ENCODE data around the gene NFKBIL1. TPM values are rescaled to one million over a fixed set of nuclear protein-coding genes. Genes with fewer than 3 reads are reported as not detected.

NFKBIL1 gene
- total and polyA plus RNA-seq, 2 experiments from 2014 or later, result 9.6 to 12.3 TPM

DNA sequence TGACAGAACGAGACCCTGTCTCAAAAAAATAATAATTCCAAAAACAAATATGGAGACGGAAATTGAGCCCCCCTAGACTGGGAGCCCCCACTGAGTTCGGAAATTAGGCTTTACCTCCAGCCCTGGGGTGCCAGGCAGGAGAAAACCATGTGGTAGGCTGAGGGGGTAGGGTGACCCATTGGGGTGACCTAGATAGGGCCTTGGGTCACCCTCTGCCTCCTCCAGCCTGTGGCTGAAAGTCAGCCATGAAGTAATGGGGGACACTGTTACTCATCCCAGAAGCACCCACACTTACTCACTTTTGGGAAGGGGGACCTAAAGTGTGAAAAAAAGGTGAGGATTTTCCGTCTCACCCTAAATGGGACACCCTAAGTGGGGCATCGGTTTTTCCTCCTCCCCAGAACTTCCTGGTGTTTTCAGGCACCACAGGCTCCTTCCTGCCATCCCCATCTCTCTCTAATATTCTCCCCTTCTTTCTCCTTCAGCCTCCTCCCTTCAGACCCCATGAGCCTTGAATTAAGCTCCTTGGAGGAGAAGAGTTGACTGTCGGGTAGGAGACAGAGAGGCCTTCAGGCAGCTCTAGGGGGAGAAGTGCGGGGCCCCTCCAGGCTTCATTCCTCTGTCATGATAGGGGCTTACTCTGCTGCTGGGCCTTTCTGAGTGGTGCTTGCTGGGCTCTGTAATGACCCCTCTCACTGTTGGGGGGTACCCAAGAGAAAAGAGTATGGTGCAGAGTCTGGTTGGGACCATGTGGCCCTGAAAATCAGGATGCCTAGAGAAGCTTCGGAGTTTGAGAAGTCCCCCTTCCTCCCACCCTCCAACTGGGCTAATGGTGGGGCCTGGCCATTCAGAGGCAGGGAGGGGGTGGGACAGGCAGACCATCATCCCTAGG is 32.4 kb downstream of the NFKBIL1 start:
- Mint-ChIP-seq H3K27me3 (ENCODE audit: insufficient read depth, low read depth, poor library complexity) (peaks cover 41% of the 10 kb centered on the region), H3K9me3 (peaks cover 3% of the 10 kb centered on the region; the same call in 2 of the 3 replicates), H3K4me1 (peaks cover 21% of the 10 kb centered on the region), H3K4me3 (peak overlapping the region; percentile 95), H3K27ac (no peak overlapping the region), H3K36me3 (ENCODE audit: low read depth) (no peaks in the 10 kb centered on the region)
- DNase-seq (ENCODE audit: low spot score) (no peak), ATAC-seq (no peak)
- H3F3A ChIP-seq (replicated peaks; ENCODE audit: low read depth), result no peaks in the 10 kb centered on the region
- H3K36me3 ChIP-seq (ENCODE audit: insufficient read depth), result no peaks in the 10 kb centered on the region
- peak overlapping the region; percentile 99 for H2AFZ ChIP-seq
- TF ChIP-seq ZNF114 (CRISPR knock-in tag; IDR thresholded peaks at IDR 0.05) (no peak), POLR2AphosphoS5 (IDR thresholded peaks at IDR 0.05; ENCODE audit: low read depth) (no peak), EZH2 (IDR thresholded peaks at IDR 0.05; ENCODE audit: low read depth, unreplicated experiment) (no peak), NANOG (IDR thresholded peaks at IDR 0.05; ENCODE audit: borderline replicate concordance) (no peak), ZNF331 (CRISPR knock-in tag; IDR thresholded peaks at IDR 0.05; ENCODE audit: low read depth) (no peak), JUNB (IDR thresholded peaks at IDR 0.05; ENCODE audit: unreplicated experiment) (no peak), EZH2phosphoT487 (IDR thresholded peaks at IDR 0.05; ENCODE audit: unreplicated experiment) (no peak), STAT1 (IDR thresholded peaks at IDR 0.05; ENCODE audit: unreplicated experiment) (no peak), CREB1 (CRISPR knock-in tag; IDR thresholded peaks at IDR 0.05; ENCODE audit: low read depth) (no peak)
- TF ChIP-seq, protein P1, sequence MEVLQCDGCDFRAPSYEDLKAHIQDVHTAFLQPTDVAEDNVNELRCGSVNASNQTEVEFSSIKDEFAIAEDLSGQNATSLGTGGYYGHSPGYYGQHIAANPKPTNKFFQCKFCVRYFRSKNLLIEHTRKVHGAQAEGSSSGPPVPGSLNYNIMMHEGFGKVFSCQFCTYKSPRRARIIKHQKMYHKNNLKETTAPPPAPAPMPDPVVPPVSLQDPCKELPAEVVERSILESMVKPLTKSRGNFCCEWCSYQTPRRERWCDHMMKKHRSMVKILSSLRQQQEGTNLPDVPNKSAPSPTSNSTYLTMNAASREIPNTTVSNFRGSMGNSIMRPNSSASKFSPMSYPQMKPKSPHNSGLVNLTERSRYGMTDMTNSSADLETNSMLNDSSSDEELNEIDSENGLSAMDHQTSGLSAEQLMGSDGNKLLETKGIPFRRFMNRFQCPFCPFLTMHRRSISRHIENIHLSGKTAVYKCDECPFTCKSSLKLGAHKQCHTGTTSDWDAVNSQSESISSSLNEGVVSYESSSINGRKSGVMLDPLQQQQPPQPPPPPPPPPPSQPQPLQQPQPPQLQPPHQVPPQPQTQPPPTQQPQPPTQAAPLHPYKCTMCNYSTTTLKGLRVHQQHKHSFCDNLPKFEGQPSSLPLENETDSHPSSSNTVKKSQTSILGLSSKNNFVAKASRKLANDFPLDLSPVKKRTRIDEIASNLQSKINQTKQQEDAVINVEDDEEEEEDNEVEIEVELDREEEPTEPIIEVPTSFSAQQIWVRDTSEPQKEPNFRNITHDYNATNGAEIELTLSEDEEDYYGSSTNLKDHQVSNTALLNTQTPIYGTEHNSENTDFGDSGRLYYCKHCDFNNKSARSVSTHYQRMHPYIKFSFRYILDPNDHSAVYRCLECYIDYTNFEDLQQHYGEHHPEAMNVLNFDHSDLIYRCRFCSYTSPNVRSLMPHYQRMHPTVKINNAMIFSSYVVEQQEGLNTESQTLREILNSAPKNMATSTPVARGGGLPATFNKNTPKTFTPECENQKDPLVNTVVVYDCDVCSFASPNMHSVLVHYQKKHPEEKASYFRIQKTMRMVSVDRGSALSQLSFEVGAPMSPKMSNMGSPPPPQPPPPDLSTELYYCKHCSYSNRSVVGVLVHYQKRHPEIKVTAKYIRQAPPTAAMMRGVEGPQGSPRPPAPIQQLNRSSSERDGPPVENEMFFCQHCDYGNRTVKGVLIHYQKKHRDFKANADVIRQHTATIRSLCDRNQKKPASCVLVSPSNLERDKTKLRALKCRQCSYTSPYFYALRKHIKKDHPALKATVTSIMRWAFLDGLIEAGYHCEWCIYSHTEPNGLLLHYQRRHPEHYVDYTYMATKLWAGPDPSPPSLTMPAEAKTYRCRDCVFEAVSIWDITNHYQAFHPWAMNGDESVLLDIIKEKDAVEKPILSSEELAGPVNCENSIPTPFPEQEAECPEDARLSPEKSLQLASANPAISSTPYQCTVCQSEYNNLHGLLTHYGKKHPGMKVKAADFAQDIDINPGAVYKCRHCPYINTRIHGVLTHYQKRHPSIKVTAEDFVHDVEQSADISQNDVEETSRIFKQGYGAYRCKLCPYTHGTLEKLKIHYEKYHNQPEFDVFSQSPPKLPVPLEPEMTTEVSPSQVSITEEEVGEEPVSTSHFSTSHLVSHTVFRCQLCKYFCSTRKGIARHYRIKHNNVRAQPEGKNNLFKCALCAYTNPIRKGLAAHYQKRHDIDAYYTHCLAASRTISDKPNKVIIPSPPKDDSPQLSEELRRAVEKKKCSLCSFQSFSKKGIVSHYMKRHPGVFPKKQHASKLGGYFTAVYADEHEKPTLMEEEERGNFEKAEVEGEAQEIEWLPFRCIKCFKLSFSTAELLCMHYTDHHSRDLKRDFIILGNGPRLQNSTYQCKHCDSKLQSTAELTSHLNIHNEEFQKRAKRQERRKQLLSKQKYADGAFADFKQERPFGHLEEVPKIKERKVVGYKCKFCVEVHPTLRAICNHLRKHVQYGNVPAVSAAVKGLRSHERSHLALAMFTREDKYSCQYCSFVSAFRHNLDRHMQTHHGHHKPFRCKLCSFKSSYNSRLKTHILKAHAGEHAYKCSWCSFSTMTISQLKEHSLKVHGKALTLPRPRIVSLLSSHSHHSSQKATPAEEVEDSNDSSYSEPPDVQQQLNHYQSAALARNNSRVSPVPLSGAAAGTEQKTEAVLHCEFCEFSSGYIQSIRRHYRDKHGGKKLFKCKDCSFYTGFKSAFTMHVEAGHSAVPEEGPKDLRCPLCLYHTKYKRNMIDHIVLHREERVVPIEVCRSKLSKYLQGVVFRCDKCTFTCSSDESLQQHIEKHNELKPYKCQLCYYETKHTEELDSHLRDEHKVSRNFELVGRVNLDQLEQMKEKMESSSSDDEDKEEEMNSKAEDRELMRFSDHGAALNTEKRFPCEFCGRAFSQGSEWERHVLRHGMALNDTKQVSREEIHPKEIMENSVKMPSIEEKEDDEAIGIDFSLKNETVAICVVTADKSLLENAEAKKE (CRISPR knock-in tag; IDR thresholded peaks at IDR 0.05), result no peak
- TF ChIP-seq, protein P2, sequence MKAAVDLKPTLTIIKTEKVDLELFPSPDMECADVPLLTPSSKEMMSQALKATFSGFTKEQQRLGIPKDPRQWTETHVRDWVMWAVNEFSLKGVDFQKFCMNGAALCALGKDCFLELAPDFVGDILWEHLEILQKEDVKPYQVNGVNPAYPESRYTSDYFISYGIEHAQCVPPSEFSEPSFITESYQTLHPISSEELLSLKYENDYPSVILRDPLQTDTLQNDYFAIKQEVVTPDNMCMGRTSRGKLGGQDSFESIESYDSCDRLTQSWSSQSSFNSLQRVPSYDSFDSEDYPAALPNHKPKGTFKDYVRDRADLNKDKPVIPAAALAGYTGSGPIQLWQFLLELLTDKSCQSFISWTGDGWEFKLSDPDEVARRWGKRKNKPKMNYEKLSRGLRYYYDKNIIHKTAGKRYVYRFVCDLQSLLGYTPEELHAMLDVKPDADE (IDR thresholded peaks at IDR 0.05), result no peak
- TF ChIP-seq, protein P3, sequence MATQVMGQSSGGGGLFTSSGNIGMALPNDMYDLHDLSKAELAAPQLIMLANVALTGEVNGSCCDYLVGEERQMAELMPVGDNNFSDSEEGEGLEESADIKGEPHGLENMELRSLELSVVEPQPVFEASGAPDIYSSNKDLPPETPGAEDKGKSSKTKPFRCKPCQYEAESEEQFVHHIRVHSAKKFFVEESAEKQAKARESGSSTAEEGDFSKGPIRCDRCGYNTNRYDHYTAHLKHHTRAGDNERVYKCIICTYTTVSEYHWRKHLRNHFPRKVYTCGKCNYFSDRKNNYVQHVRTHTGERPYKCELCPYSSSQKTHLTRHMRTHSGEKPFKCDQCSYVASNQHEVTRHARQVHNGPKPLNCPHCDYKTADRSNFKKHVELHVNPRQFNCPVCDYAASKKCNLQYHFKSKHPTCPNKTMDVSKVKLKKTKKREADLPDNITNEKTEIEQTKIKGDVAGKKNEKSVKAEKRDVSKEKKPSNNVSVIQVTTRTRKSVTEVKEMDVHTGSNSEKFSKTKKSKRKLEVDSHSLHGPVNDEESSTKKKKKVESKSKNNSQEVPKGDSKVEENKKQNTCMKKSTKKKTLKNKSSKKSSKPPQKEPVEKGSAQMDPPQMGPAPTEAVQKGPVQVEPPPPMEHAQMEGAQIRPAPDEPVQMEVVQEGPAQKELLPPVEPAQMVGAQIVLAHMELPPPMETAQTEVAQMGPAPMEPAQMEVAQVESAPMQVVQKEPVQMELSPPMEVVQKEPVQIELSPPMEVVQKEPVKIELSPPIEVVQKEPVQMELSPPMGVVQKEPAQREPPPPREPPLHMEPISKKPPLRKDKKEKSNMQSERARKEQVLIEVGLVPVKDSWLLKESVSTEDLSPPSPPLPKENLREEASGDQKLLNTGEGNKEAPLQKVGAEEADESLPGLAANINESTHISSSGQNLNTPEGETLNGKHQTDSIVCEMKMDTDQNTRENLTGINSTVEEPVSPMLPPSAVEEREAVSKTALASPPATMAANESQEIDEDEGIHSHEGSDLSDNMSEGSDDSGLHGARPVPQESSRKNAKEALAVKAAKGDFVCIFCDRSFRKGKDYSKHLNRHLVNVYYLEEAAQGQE (IDR thresholded peaks at IDR 0.05; ENCODE audit: unreplicated experiment), result no peak
- TF ChIP-seq, protein P4, sequence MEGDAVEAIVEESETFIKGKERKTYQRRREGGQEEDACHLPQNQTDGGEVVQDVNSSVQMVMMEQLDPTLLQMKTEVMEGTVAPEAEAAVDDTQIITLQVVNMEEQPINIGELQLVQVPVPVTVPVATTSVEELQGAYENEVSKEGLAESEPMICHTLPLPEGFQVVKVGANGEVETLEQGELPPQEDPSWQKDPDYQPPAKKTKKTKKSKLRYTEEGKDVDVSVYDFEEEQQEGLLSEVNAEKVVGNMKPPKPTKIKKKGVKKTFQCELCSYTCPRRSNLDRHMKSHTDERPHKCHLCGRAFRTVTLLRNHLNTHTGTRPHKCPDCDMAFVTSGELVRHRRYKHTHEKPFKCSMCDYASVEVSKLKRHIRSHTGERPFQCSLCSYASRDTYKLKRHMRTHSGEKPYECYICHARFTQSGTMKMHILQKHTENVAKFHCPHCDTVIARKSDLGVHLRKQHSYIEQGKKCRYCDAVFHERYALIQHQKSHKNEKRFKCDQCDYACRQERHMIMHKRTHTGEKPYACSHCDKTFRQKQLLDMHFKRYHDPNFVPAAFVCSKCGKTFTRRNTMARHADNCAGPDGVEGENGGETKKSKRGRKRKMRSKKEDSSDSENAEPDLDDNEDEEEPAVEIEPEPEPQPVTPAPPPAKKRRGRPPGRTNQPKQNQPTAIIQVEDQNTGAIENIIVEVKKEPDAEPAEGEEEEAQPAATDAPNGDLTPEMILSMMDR (conservative IDR thresholded peaks at IDR 0.05; ENCODE audit: low read depth in 2 of 2), result no peak
- H3K4me3 ChIP-seq, result peak overlapping the region; percentile 95
- no peaks in the 10 kb centered on the region for H3K79me2 ChIP-seq (replicated peaks; ENCODE audit: insufficient read depth)
- peaks cover 4% of the 10 kb centered on the region; the same call in 1 of the 2 replicates for H3K4me1 ChIP-seq (ENCODE audit: insufficient read depth)
- peak overlapping the region; percentile 96 for H3K4me2 ChIP-seq
- no peaks in the 10 kb centered on the region for H3K9me2 ChIP-seq (ENCODE audit: insufficient read depth)
- H4K20me1 ChIP-seq (replicated peaks; ENCODE audit: insufficient read depth), result no peaks in the 10 kb centered on the region
- H3K27ac ChIP-seq (ENCODE audit: low read depth), result no peak overlapping the region
- H3K27me3 ChIP-seq (ENCODE audit: insufficient read depth), result peaks cover 20% of the 10 kb centered on the region
